Thyroid gland (tissue), 4 donors: ENCODE results near the gene OGG1.

Source experiments
- POLR2A ChIP-seq, 2 donors: fragments of 450-650 bp; IDR thresholded peaks; one replicate each; pipeline ENCODE4 v1.6.1; 2017; ENCODE audit warnings: antibody characterized with exemption in 2 of 2, mild to moderate bottlenecking in 2 of 2, moderate library complexity in 1 of 2
- TF ChIP-seq, protein P1 (sequence below), 6 experiments: fragments of 200-600 bp in 3 of 6; fragments of 450-650 bp in 3 of 6; sonication (generic) in 3 of 6; IDR thresholded peaks; one replicate each; pipeline ENCODE4 v1.5.1; 2016 to 2019; ENCODE audit warnings: antibody characterized with exemption in 6 of 6, mild to moderate bottlenecking in 2 of 6, inconsistent platforms in 1 of 6, moderate library complexity in 1 of 6

- TF ChIP-seq, protein P1, sequence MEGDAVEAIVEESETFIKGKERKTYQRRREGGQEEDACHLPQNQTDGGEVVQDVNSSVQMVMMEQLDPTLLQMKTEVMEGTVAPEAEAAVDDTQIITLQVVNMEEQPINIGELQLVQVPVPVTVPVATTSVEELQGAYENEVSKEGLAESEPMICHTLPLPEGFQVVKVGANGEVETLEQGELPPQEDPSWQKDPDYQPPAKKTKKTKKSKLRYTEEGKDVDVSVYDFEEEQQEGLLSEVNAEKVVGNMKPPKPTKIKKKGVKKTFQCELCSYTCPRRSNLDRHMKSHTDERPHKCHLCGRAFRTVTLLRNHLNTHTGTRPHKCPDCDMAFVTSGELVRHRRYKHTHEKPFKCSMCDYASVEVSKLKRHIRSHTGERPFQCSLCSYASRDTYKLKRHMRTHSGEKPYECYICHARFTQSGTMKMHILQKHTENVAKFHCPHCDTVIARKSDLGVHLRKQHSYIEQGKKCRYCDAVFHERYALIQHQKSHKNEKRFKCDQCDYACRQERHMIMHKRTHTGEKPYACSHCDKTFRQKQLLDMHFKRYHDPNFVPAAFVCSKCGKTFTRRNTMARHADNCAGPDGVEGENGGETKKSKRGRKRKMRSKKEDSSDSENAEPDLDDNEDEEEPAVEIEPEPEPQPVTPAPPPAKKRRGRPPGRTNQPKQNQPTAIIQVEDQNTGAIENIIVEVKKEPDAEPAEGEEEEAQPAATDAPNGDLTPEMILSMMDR (IDR thresholded peaks at IDR 0.05): no peak
- no peak for TF ChIP-seq POLR2A (IDR thresholded peaks at IDR 0.05)
These were observed 12.2 kb downstream of the OGG1 start for GRCh38 chr3:9761919-9762318.
